Trophoblast cell (in vitro differentiated cells and primary cell): ENCODE measurements around the gene AP4E1.
A peak's percentile ranks its signal among the peaks of the same experiment; 100 is the strongest.

Experiments used
- DNase-seq, 2 donors: peaks; one replicate each; pipeline ENCODE4 v3.0.0-alpha.2; 2016
- H2AFZ ChIP-seq: 2 replicates; pipeline ENCODE4 v1.6.1; 2013; ENCODE audit warnings: low read length, moderate library complexity, mild to moderate bottlenecking; ENCODE audit not compliant: insufficient read depth, poor library complexity
- H2AK5ac ChIP-seq: 2 replicates; pipeline ENCODE4 v1.6.1; 2013; ENCODE audit warnings: mild to moderate bottlenecking, low read length
- H2BK120ac ChIP-seq: 2 replicates; pipeline ENCODE4 v1.6.1; 2013; ENCODE audit warnings: low read length, mild to moderate bottlenecking, moderate library complexity; ENCODE audit not compliant: insufficient read depth, poor library complexity
- H2BK12ac ChIP-seq: 2 replicates; pipeline ENCODE4 v1.6.1; 2013; ENCODE audit warnings: mild to moderate bottlenecking, low read length, moderate library complexity
- H2BK5ac ChIP-seq: 2 replicates; pipeline ENCODE4 v1.6.1; 2013; ENCODE audit warnings: low read length, low read depth, moderate library complexity, mild to moderate bottlenecking; ENCODE audit not compliant: poor library complexity
- H3K14ac ChIP-seq: 2 replicates; pipeline ENCODE4 v1.6.1; 2013; ENCODE audit warnings: mild to moderate bottlenecking, low read length
- H3K18ac ChIP-seq: 2 replicates; pipeline ENCODE4 v1.6.1; 2013; ENCODE audit warnings: mild to moderate bottlenecking, low read length
- H3K23ac ChIP-seq: 2 replicates; pipeline ENCODE4 v1.6.1; 2013; ENCODE audit warnings: low read length
- H3K27ac ChIP-seq: 2 replicates; pipeline ENCODE4 v1.5.1; 2013; ENCODE audit warnings: low read depth, mild to moderate bottlenecking, inconsistent platforms, low read length, moderate library complexity
- H3K27me3 ChIP-seq: 2 replicates; pipeline ENCODE4 v1.6.1; 2013; ENCODE audit warnings: inconsistent platforms, mild to moderate bottlenecking, low read length, moderate library complexity; ENCODE audit not compliant: insufficient read depth
- H3K36me3 ChIP-seq, 2 experiments: 1 replicate in 1 of 2; 2 replicates in 1 of 2; pipeline ENCODE4 v1.6.1; 2013; ENCODE audit warnings: low read length in 2 of 2, mild to moderate bottlenecking in 2 of 2, moderate library complexity in 1 of 2; ENCODE audit not compliant: insufficient read depth in 2 of 2, control insufficient read depth in 1 of 2
- H3K4ac ChIP-seq: 2 replicates; pipeline ENCODE4 v1.6.1; 2013; ENCODE audit warnings: low read depth, mild to moderate bottlenecking, low read length, moderate library complexity
- H3K4me1 ChIP-seq, 2 experiments: 1 replicate in 1 of 2; 2 replicates in 1 of 2; pipeline ENCODE4 v1.6.1; 2013; ENCODE audit warnings: low read length in 2 of 2, mild to moderate bottlenecking in 2 of 2, moderate library complexity in 1 of 2; ENCODE audit not compliant: insufficient read depth in 2 of 2, control insufficient read depth in 1 of 2
- H3K4me2 ChIP-seq: 2 replicates; pipeline ENCODE4 v1.6.1; 2013; ENCODE audit warnings: inconsistent platforms, mild to moderate bottlenecking, low read length, moderate library complexity
- H3K4me3 ChIP-seq: 2 replicates; pipeline ENCODE4 v1.5.1; 2013; ENCODE audit warnings: mild to moderate bottlenecking, low read depth, low read length, inconsistent platforms
- H3K79me1 ChIP-seq: one replicate; pipeline ENCODE4 v1.6.1; 2013; ENCODE audit warnings: low read length
- H3K79me2 ChIP-seq: 2 replicates; pipeline ENCODE4 v1.6.1; 2013; ENCODE audit warnings: low read length, mild to moderate bottlenecking; ENCODE audit not compliant: control insufficient read depth, insufficient read depth, poor library complexity
- H3K9ac ChIP-seq: 2 replicates; pipeline ENCODE4 v1.6.1; 2013; ENCODE audit warnings: mild to moderate bottlenecking, low read length
- H3K9me3 ChIP-seq: 2 replicates; pipeline ENCODE4 v1.6.1; 2013; ENCODE audit warnings: low read depth, mild to moderate bottlenecking, control low read depth, inconsistent platforms, low read length; ENCODE audit not compliant: insufficient read depth
- H4K12ac ChIP-seq: 2 replicates; pipeline ENCODE4 v1.6.1; 2013; ENCODE audit warnings: low read depth, mild to moderate bottlenecking, low read length, moderate library complexity
- H4K8ac ChIP-seq: 2 replicates; pipeline ENCODE4 v1.6.1; 2013; ENCODE audit warnings: low read depth, mild to moderate bottlenecking, low read length, moderate library complexity
- H4K91ac ChIP-seq: one replicate; pipeline ENCODE4 v1.6.1; 2013; ENCODE audit warnings: low read depth, mild to moderate bottlenecking, low read length, moderate library complexity
- WGBS: extraction: QIAGEN DNeasy Blood & Tissue Kit; methylation state at CpG from one replicate; pipeline ENCODE4 v1.1.7; 2013; ENCODE audit warnings: missing lambda C conversion rate; ENCODE audit not compliant: insufficient read length, insufficient coverage; ENCODE audit errors: extremely low coverage; 5-methylcytosine and 5-hydroxymethylcytosine counted together

AP4E1 gene

DNA sequence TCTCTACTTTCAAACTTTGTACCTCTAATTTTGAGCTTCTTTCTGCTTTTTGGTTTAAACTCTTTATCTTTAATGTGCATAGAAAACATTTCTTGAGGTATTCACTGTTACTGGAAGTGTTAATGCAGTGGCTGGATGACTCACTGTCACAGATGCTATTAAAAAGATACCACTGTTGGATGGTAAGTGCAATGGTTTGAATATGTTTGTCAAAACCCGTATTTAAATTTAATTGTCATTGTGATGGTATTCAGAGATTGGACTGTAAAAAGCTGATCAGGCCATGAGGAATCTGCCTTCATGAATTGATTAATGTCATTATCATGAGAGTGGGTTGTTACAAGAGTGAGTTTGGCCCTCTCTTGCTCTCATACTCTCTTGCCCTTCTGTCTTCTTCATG lies 70.6 kb downstream of the AP4E1 start:
- Histone ChIP-seq H3K4me3 (no peak overlapping the region), H3K23ac (no peak overlapping the region), H3K9ac (no peak overlapping the region), H3K14ac (no peak overlapping the region), H4K12ac (no peak overlapping the region), H4K8ac (no peak overlapping the region), H2BK5ac (no peak overlapping the region), H3K27ac (no peak overlapping the region), H2BK120ac (no peak overlapping the region), H3K79me1 (no peaks in the 10 kb centered on the region), H4K91ac (no peak overlapping the region), H2BK12ac (no peak overlapping the region), H3K4me2 (no peak overlapping the region), H3K4ac (no peak overlapping the region), H3K79me2 (no peaks in the 10 kb centered on the region), H2AK5ac (no peak overlapping the region), H3K4me1 (no peaks in the 10 kb centered on the region), H3K27me3 (no peaks in the 10 kb centered on the region), H3K9me3 (no peaks in the 10 kb centered on the region), H3K36me3 (peaks cover 6 to 9% of the 10 kb centered on the region in 2 experiments), H3K18ac (no peak overlapping the region), H2AFZ (no peak overlapping the region)
- WGBS, result no CpG with 5 or more reads among the region's 1 CpG
- peak in 1 of 2 donors; percentile 31 for DNase-seq

DNA sequence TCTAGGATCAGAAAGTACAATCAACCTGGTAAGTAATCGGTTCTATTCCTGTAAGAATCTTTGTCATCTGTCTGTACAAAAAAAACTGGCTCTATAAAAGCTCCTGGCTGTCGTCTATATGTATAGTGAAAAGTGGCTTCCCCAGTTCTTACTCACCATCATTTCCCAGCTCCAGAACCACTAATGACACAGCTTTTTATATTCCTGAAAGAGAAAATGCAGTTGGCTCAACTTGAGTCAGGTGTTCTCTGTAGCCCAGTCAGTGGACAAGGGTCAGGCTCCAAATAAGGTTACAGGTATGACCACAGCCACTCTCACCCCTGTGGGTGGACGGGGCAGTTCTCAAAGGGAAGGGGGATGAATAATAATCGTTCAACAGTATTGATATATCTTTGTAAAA lies 85.1 kb downstream of the AP4E1 start:
- H3K9me3 ChIP-seq, result peaks cover 2% of the 10 kb centered on the region
- no peak overlapping the region for H3K14ac ChIP-seq
- H3K36me3 ChIP-seq, result peaks cover 2% of the 10 kb centered on the region in 2 experiments
- WGBS, result no CpG with 5 or more reads among the region's 4 CpGs
- H2BK12ac ChIP-seq, result no peak overlapping the region
- no peak overlapping the region for H3K23ac ChIP-seq
- H2BK120ac ChIP-seq, result no peak overlapping the region
- no peak overlapping the region for H2BK5ac ChIP-seq
- H3K27ac ChIP-seq, result no peak overlapping the region
- H4K12ac ChIP-seq, result no peak overlapping the region
- no peak overlapping the region for H3K4ac ChIP-seq
- peaks cover 0 to 2% of the 10 kb centered on the region in 2 experiments for H3K4me1 ChIP-seq
- no peak overlapping the region for H3K9ac ChIP-seq
- H3K27me3 ChIP-seq, result no peaks in the 10 kb centered on the region
- no peak for DNase-seq
- H2AFZ ChIP-seq, result no peak overlapping the region
- H2AK5ac ChIP-seq, result no peak overlapping the region
- H4K91ac ChIP-seq, result no peak overlapping the region
- no peak overlapping the region for H4K8ac ChIP-seq
- no peak overlapping the region for H3K18ac ChIP-seq
- H3K79me2 ChIP-seq, result no peaks in the 10 kb centered on the region
- no peak overlapping the region for H3K4me2 ChIP-seq
- no peak overlapping the region for H3K4me3 ChIP-seq
- no peaks in the 10 kb centered on the region for H3K79me1 ChIP-seq

DNA sequence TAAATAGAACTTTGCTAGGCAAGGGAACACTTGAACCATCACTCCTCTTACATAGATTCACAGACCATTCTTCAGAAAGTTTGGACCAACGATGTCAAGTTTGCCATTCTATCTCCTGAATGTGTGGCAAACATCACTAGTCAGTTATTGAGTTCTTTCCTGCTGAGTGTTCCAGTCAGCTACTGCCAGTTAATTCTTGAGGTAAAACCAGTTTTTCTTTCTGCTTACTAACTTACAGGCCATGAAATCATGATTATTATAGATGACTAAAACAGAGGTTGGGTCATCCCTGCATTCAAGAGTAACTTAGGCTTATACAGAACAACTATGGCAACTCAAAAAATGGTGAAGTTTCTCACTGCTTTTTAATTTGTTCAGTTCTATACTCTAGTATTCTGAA lies 88.2 kb downstream of the AP4E1 start:
- Histone ChIP-seq H3K14ac (no peak overlapping the region), H4K8ac (no peak overlapping the region), H3K4me2 (no peak overlapping the region), H3K4me3 (no peak overlapping the region), H3K9ac (no peak overlapping the region), H2AK5ac (no peak overlapping the region), H3K27me3 (no peaks in the 10 kb centered on the region), H3K79me1 (no peaks in the 10 kb centered on the region), H3K4ac (no peak overlapping the region), H2AFZ (no peak overlapping the region), H3K27ac (no peak overlapping the region), H3K36me3 (no peaks in the 10 kb centered on the region), H3K23ac (no peak overlapping the region), H3K4me1 (peaks cover 0 to 2% of the 10 kb centered on the region in 2 experiments), H2BK12ac (no peak overlapping the region), H4K91ac (no peak overlapping the region), H3K79me2 (no peaks in the 10 kb centered on the region), H2BK5ac (no peak overlapping the region), H4K12ac (no peak overlapping the region), H3K9me3 (no peaks in the 10 kb centered on the region), H2BK120ac (no peak overlapping the region), H3K18ac (no peak overlapping the region)
- DNase-seq, result peak; percentile 30 to 59
- no CpG with 5 or more reads among the region's 1 CpG for WGBS

DNA sequence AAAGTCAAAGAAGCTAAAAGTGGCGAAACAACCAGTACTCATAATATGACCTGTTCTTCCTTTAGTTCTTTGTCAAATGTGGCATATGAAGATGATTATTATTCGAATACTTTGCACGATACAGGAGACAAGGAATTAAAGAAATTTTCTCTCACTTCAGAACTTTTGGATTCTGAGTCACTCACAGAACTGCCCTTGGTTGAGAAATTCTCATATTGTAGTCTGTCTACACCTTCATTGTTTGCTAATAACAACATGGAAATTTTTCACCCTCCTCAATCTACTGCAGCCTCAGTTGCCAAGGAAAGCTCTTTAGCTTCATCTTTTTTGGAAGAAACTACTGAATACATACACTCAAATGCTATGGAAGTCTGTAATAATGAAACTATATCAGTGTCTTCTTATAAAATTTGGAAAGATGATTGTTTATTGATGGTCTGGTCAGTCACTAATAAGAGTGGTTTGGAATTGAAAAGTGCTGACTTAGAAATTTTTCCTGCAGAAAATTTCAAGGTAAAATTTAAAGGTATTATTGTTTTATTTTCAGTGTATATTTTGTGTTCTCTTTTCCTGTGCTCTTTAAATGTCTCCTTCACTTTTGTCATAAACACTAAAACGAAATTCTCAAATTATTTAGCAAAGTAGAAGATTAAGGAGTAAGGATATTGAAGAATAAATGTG lies 89.0 kb downstream of the AP4E1 start:
- Histone ChIP-seq H2BK12ac (no peak overlapping the region), H3K27ac (no peak overlapping the region), H3K79me1 (no peaks in the 10 kb centered on the region), H4K12ac (no peak overlapping the region), H3K36me3 (peaks cover 0 to 1% of the 10 kb centered on the region in 2 experiments), H3K9ac (no peak overlapping the region), H3K18ac (no peak overlapping the region), H4K91ac (no peak overlapping the region), H2AFZ (no peak overlapping the region), H3K9me3 (no peaks in the 10 kb centered on the region), H3K4me3 (no peak overlapping the region), H3K27me3 (no peaks in the 10 kb centered on the region), H3K79me2 (no peaks in the 10 kb centered on the region), H3K4ac (no peak overlapping the region), H3K4me1 (peaks cover 0 to 2% of the 10 kb centered on the region in 2 experiments), H2BK120ac (no peak overlapping the region), H3K23ac (no peak overlapping the region), H3K14ac (no peak overlapping the region), H2AK5ac (no peak overlapping the region), H3K4me2 (no peak overlapping the region), H2BK5ac (no peak overlapping the region), H4K8ac (no peak overlapping the region)
- WGBS, result no CpG with 5 or more reads among the region's 4 CpGs
- DNase-seq, result no peak
